SJSA1 (cell line): Measurements from ENCODE around the gene PIPOX. TPM values are rescaled to one million over a fixed set of nuclear protein-coding genes. Genes with fewer than 3 reads are reported as not detected.

Source experiments
- DNase-seq, 2 experiments: peaks; one replicate each; pipeline ENCODE4 v3.0.0-alpha.2; 2015 to 2020; ENCODE audit warnings: low spot score in 2 of 2, low read depth in 1 of 2
- H3K27ac ChIP-seq: fragments of 250-450 bp; sonication (Bioruptor Pico); 2 replicates; pipeline ENCODE4 v1.5.1; 2020; ENCODE audit warnings: mild to moderate bottlenecking, moderate library complexity
- H3K27me3 ChIP-seq: fragments of 250-450 bp; sonication (Bioruptor Pico); replicated peaks from 2 replicates; pipeline ENCODE4 v1.5.1; 2020; ENCODE audit warnings: mild to moderate bottlenecking, moderate library complexity
- H3K36me3 ChIP-seq: fragments of 250-450 bp; sonication (Bioruptor Pico); 2 replicates; pipeline ENCODE4 v1.5.1; 2020; ENCODE audit warnings: mild to moderate bottlenecking
- H3K4me1 ChIP-seq: fragments of 250-450 bp; sonication (Bioruptor Pico); replicated peaks from 2 replicates; pipeline ENCODE4 v1.6.1; 2021; ENCODE audit warnings: mild to moderate bottlenecking
- H3K4me3 ChIP-seq: fragments of 250-450 bp; sonication (Bioruptor Pico); 2 replicates; pipeline ENCODE4 v1.5.1; 2020; ENCODE audit warnings: mild to moderate bottlenecking
- H3K9me3 ChIP-seq: fragments of 250-450 bp; sonication (Bioruptor Pico); replicated peaks from 2 replicates; pipeline ENCODE4 v1.5.1; 2020; ENCODE audit warnings: mild to moderate bottlenecking
- total RNA-seq: library from RNA; depleted of rRNA; stranded (reverse); fragments of >200 nt; shearing (Covaris generic); gene quantifications from 2 replicates; pipeline ENCODE4 v1.2.3, GENCODE V29; 2014

The PIPOX gene
- total RNA-seq, 1 experiment from 2014 or later, result 1.00 TPM

DNA sequence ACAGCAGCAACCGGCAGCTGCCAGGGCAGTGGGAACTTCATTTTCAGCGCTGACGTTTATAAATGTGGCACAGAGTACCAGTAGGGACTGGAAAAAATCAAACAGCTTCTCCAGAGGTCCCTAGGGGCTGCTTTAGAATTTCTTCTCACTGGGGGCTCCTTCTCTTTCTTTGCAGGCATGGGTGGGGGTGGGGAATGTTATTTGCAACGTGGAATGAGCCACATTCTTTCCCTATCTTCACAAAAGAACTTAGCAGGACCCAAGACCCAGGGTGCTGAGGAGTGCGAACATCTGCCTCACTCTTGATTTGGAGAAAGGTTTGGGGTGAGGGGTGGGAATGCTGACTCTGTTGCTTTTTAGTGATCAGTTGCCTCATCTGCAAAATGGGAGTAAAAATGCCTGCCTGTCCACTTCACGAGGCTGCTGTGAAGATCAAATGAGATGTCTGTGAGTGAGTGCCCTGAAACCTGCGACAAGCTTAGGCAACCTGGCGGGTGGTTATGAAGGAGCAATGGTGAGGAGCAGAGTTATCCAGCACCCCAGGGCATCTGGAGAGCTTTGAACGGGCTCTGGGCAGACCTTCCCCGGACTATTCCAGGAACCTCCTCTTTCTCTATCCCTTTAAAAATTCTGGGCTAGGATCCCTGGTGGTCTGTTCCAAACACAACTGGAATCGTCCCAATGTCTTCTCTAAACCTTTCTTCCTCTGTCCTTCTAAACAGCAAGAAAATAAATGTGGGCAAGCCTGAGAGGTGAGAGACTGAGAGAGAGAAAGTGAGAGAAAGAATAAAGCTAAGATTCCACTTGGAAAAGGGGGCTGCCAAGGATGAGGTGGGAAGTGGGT, 10.7 kb upstream of the PIPOX start:
- DNase-seq, result no peak
- Histone ChIP-seq H3K4me3 (no peak overlapping the region), H3K27me3 (peaks cover 25% of the 10 kb centered on the region), H3K9me3 (peaks cover 3% of the 10 kb centered on the region; the same call in 1 of the 2 replicates), H3K4me1 (no peaks in the 10 kb centered on the region), H3K27ac (no peak overlapping the region), H3K36me3 (no peaks in the 10 kb centered on the region)

DNA sequence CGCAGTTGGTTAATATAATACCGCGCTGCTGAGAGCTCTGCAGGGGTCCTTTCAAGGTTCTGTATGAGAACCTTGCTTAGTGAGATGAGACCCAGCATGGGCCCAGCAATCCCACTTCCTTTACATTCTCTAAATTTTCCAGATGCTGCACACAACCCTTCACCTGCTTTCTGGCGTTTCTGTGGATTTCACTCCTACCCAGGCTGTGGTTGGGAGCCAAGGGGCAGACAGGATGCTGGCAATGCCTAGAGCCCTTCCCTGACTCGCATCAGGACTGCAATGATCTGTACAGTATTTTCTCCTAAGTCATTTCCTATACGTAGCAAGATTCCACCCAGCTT, 10.1 kb upstream of the PIPOX start:
- no peaks in the 10 kb centered on the region for H3K36me3 ChIP-seq
- H3K4me1 ChIP-seq, result no peaks in the 10 kb centered on the region
- H3K27ac ChIP-seq, result no peak overlapping the region
- H3K9me3 ChIP-seq, result peaks cover 3% of the 10 kb centered on the region; the same call in 1 of the 2 replicates
- no peak for DNase-seq
- H3K27me3 ChIP-seq, result peaks cover 24% of the 10 kb centered on the region
- H3K4me3 ChIP-seq, result no peak overlapping the region

DNA sequence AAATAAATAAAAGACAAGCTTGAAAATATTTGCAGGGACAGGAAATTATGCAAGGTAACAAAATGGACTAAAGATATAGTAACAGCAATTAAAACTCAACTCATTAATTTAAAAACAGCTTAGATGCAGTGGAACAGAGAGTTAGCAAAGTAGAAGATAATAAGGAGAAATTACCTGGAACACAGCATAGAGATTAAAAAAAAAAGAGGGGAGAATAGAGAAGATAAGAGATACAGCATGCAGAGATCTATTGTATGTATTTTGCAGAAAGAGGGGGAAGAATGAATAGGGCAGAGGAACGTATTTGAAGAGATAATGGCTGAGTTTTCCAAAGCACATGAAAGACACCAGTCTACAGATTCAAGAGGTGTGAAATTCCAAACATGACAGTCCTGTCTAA, 8.4 kb upstream of the PIPOX start:
- Histone ChIP-seq H3K4me1 (no peaks in the 10 kb centered on the region), H3K9me3 (peaks cover 3% of the 10 kb centered on the region; the same call in 1 of the 2 replicates), H3K4me3 (no peak overlapping the region), H3K27me3 (peaks cover 18% of the 10 kb centered on the region), H3K36me3 (no peaks in the 10 kb centered on the region), H3K27ac (no peak overlapping the region)
- no peak for DNase-seq

DNA sequence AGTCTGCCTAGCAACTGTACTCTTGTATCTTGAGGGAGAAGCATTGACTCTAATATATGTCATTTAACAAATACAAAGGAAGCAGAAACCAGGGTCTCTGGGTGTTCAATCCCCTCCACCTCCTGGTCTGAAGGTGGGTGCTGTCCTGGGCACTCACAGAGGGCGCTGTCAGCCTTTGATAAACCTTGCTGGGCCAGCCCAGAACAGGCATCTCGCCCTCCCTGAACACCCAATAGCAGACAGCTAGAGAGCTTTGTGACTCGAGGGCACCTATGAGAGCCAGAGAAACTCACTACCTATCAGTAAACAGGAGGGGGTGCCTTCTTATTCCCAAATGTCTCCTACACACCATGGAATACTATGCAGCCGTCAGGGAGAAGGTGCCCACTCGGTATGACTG, 6.4 kb upstream of the PIPOX start:
- DNase-seq, result no peak

DNA sequence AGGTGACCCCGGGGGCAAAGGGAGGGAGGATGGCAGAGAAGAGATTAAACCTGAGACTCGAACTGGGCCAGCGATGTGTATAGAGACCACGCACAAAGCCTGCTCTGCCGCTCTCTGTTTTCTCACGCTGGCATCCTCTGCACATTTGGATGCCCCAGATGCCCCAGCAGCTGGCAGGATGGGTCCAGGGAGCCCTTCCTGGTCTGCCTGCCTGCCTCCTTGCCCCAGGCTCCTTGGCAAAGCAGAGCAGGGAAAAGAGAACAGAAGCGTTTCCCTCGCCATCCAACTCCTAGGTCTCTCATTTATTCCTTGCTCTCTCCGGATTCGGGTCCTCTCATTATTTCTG, 5.2 kb upstream of the PIPOX start:
- H3K27me3 ChIP-seq, result peaks cover 5% of the 10 kb centered on the region; the same call in 1 of the 2 replicates

More for the DNA sequence above, 6.4 kb upstream of the PIPOX start:
- H3K27me3 ChIP-seq, result peaks cover 12% of the 10 kb centered on the region
- no peak overlapping the region for H3K27ac ChIP-seq
- H3K4me1 ChIP-seq, result peaks cover 4% of the 10 kb centered on the region
- H3K4me3 ChIP-seq, result no peak overlapping the region
- peaks cover 3% of the 10 kb centered on the region; the same call in 1 of the 2 replicates for H3K9me3 ChIP-seq
- no peaks in the 10 kb centered on the region for H3K36me3 ChIP-seq

DNA sequence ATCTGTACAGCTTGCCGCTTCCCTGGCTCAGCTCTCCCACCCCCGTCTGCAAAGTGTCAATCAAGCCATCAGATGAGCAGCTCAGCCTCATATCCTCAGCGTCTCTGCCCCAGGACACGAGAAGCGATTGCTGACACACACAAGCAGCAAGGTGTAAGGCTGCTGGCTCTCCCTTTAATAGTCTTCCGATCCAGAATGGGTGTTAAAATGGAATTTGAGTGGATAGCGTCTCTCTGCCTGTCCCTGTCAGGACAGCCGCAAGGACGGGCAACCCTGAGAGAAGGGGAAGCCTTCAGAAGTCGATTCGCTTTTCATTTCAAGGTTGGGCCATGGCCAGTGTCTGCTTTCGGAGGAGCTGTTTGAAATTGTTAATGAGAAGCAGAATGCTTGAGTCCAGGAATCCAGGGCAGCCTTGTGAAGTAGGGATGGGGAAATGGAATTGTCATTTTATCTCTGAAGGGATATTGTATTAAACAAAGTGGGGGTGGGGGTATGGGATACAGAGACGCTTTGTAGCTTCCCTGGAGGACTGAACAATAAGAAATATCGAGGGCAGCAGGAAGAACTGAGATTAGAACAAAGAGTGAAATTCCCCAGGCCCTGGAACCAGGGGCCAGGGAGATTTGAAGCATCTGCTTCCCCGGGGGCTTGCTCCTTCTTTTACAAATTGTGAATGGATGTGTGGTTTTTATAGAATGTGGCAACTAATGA, 4.7 kb upstream of the PIPOX start:
- Histone ChIP-seq H3K27ac (no peak overlapping the region), H3K27me3 (peaks cover 4% of the 10 kb centered on the region; the same call in 1 of the 2 replicates), H3K4me1 (peaks cover 13% of the 10 kb centered on the region), H3K4me3 (no peak overlapping the region), H3K36me3 (no peaks in the 10 kb centered on the region), H3K9me3 (peaks cover 3% of the 10 kb centered on the region; the same call in 1 of the 2 replicates)
- DNase-seq, result no peak

More for the DNA sequence above, 5.2 kb upstream of the PIPOX start:
- Histone ChIP-seq H3K4me1 (peaks cover 8% of the 10 kb centered on the region), H3K4me3 (no peak overlapping the region), H3K36me3 (no peaks in the 10 kb centered on the region), H3K9me3 (peaks cover 3% of the 10 kb centered on the region; the same call in 1 of the 2 replicates), H3K27ac (no peak overlapping the region)
- no peak for DNase-seq

DNA sequence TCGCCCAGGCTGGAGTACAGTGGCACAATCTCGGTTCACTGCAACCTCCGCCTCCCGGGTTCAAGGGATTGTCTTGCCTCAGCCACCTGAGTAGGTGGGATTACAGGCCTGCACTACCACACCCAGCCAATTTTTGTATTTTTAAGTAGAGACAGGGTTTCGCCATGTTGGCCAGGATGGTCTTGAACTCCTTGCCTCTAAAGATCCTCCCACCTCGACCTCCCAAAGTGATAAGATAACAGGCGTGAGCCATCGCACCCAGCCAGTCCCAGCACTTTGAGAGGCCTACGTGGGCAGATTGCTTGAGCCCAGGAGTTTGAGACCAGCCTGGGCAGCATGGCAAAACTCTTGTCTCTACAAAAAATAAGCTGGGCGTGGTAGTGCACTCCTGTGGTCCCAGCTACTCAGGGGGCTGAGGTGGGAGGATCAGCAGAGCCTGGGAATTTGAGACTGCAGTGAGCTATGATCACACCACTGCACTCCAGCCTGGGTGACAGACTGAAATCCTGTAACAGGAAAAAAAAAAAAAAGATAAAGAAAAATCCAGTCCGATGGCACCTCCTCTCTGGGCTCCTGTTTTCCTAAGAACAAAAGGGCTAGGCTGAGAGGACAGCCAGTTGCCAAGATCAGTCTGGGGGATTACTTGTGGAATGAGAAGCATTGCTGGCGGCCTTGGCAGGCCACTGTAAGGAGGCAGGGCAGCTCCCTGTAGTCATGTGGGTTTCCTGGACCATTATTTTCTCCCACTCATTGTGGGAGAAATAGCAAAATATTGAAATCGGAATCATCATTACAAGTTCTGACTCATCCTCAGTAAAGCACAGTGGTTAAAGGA, 3.0 kb upstream of the PIPOX start:
- H3K27ac ChIP-seq, result no peak overlapping the region

DNA sequence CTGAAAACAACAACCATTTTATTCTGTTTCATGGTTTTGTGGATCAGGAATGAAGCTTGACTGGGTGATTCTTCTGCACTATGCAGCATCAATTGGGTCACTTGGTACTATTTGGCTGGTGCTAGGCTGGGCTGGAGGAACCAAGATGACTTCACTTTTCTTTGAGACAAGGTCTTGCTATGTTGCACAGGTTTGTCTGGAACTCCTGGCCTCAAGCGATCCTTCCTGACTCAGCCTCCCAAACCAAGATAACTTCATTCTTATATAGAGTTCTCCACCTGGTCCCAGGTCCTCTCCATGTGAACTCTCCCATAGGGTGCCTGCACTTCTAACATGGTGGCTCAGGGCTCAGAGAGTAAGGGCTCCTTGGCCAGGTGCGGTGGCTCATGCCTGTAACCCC, 1.9 kb upstream of the PIPOX start:
- Histone ChIP-seq H3K36me3 (no peaks in the 10 kb centered on the region), H3K4me3 (no peak overlapping the region), H3K27ac (no peak overlapping the region), H3K27me3 (peaks cover under 1% of the 10 kb centered on the region; the same call in 1 of the 2 replicates), H3K4me1 (peaks cover 22% of the 10 kb centered on the region), H3K9me3 (no peaks in the 10 kb centered on the region)
- no peak for DNase-seq

More for the DNA sequence above, 3.0 kb upstream of the PIPOX start:
- H3K4me1 ChIP-seq, result peaks cover 22% of the 10 kb centered on the region
- DNase-seq, result peak; percentile 64
- H3K36me3 ChIP-seq, result no peaks in the 10 kb centered on the region
- no peak overlapping the region for H3K4me3 ChIP-seq
- no peaks in the 10 kb centered on the region; the same call in 1 of the 2 replicates for H3K9me3 ChIP-seq
- peaks cover 4% of the 10 kb centered on the region; the same call in 1 of the 2 replicates for H3K27me3 ChIP-seq

DNA sequence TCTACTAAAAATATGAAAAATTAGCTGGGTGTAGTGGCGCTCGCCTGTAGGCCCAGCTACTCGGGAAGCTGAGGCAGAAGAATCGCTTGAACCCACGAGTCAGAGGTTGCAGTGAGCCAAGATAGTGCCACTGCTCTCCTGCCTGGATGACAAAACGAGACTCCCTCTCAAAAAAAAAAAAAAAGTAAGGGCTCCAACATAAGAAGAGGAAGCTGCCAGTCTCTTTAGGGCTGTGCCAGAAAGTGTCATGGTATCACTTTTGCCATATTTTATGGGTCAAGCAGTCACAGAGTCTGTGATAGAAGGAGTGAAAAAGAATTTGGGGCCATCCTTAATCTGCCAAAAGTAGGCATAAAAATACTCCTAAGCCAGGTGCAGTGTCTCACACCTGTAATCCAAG, 1.4 kb upstream of the PIPOX start:
- H3K4me1 ChIP-seq, result peaks cover 22% of the 10 kb centered on the region
- no peaks in the 10 kb centered on the region for H3K9me3 ChIP-seq
- no peaks in the 10 kb centered on the region for H3K36me3 ChIP-seq
- no peak for DNase-seq
- H3K27ac ChIP-seq, result no peak overlapping the region
- H3K27me3 ChIP-seq, result no peaks in the 10 kb centered on the region
- H3K4me3 ChIP-seq, result no peak overlapping the region

DNA sequence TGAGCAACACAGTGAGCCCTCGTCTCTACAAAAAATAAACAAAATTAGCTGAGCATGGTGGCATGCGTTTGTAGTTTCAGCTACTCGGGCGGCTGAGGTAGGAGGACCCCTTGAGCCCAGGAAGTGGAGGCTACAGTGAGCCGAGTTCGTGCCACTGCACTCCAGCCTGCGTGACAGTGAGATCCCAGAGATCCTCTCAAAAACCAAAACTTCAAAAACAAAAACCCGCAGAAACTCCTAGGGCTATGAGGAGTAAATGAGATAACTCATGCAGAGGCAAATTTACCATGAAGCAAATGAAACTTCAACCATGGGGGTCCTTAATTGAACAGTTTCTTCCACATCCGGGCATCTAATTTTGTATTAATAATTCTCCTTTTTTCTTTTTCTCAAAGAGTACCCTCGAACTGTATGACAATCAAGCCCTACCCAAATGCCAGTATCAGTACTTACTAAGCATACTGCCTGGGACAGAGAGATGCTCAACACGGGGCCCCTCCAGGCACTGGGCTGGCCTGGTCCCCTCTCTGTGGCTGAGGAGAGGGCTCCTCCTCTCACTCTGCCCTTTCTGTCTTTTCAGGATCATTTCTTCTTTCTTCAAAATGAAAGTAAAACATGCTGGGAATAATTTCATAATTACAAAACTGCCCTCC, 789 bp upstream of the PIPOX start:
- Histone ChIP-seq H3K27ac (no peak overlapping the region), H3K36me3 (no peaks in the 10 kb centered on the region), H3K27me3 (no peaks in the 10 kb centered on the region; the same call in 1 of the 2 replicates), H3K4me3 (no peak overlapping the region), H3K4me1 (peaks cover 22% of the 10 kb centered on the region), H3K9me3 (no peaks in the 10 kb centered on the region)
- no peak for DNase-seq

DNA sequence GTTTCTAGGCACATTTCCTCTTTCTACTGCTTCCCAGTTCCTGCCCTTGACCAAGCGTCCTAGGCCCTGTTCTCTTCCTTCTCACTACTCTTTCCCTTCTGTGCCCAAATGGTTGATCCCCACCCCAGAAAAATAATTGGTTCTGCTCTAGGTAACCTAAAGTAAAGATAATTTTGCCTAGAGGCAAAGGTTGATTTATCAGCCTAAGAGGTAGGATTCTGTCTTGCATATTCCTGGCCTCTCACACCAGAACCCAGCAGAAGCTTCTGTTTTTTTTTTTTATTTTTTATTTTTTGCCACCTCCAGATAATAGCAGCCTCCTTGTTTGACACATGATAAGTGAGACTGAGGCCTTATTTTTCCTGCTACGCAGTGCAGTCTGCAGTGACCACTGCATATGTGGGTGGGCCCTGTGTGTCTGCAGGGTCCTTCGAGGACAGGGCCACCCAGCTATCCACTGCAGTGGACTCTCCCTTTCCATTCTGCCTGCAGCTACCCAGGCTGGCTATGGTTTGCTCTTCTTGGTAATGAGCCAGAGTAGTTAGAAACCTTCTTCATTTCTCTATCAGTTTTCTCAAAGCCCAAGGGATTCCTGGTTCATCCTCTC, 701 bp downstream of the PIPOX start:
- DNase-seq, result peak in 1 of 2 experiments; percentile 7
- H3K27ac ChIP-seq, result no peak overlapping the region
- H3K36me3 ChIP-seq, result no peaks in the 10 kb centered on the region
- no peak overlapping the region for H3K4me3 ChIP-seq
- no peaks in the 10 kb centered on the region for H3K9me3 ChIP-seq
- H3K27me3 ChIP-seq, result peaks cover 8% of the 10 kb centered on the region; the same call in 1 of the 2 replicates
- H3K4me1 ChIP-seq, result peaks cover 22% of the 10 kb centered on the region

DNA sequence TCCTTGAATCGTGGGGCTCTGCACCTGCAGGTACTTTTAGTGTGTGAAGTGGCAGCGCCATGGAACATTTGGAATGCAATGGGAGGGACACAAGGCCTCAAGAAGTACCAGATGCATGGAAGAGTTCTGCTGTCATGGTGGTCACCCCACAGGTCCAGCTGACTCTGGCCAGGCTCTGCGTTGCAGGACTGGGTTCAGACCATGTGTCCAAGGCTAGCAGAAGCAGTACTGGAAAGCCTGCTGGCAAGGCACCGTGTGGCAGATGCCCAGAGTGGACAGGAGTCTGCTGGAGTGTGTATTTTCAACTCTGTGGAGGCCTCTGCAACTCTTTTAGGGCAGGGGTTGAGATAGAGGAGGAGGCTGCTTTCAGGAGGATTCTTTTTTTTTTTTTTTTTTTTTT, 2.1 kb downstream of the PIPOX start:
- Histone ChIP-seq H3K4me1 (peaks cover 19% of the 10 kb centered on the region), H3K27me3 (peaks cover 13% of the 10 kb centered on the region; the same call in 1 of the 2 replicates), H3K27ac (no peak overlapping the region), H3K9me3 (no peaks in the 10 kb centered on the region), H3K36me3 (no peaks in the 10 kb centered on the region), H3K4me3 (no peak overlapping the region)
- DNase-seq, result no peak
